ENCODE measurements around the gene ANP32E.

DNA sequence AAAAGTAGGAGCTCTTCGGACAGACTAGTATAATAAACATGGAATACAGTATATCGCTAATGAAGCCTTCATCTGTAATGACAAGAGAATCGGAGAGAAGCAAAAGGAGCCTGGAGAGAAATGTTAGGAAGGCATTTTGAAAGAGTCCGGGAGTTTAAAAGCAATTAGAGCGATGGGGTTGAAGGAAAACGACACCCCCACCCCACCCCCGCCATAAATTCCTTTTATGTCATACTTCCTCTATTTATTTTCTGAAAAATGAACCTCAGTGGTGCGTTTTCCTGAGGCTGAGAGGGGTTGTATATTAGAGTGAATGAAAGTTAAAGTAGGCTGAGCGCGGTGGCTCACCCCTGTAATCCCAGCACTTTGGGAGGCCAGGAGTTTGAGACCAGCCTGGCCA, 33.5 kb upstream of the ANP32E start:
- TF ChIP-seq, protein P1, sequence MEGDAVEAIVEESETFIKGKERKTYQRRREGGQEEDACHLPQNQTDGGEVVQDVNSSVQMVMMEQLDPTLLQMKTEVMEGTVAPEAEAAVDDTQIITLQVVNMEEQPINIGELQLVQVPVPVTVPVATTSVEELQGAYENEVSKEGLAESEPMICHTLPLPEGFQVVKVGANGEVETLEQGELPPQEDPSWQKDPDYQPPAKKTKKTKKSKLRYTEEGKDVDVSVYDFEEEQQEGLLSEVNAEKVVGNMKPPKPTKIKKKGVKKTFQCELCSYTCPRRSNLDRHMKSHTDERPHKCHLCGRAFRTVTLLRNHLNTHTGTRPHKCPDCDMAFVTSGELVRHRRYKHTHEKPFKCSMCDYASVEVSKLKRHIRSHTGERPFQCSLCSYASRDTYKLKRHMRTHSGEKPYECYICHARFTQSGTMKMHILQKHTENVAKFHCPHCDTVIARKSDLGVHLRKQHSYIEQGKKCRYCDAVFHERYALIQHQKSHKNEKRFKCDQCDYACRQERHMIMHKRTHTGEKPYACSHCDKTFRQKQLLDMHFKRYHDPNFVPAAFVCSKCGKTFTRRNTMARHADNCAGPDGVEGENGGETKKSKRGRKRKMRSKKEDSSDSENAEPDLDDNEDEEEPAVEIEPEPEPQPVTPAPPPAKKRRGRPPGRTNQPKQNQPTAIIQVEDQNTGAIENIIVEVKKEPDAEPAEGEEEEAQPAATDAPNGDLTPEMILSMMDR (IDR thresholded peaks at IDR 0.05; ENCODE audit: low read depth, low read length, missing input control) = no peak
- TF ChIP-seq JUND (IDR thresholded peaks at IDR 0.05) (no peak), RAD21 (IDR thresholded peaks at IDR 0.05) (no peak), GABPA (IDR thresholded peaks at IDR 0.05 in 1 of 2, conservative IDR thresholded peaks at IDR 0.05 in 1 of 2) (no peak)

All from liver (tissue), 3 donors.